ENCODE results near the gene HOXB8.

Gene HOXB8

GRCh38 chr17:48642059-48642842, 27.2 kb upstream of the HOXB8 start:
- TF ChIP-seq CTCF (IDR thresholded peaks at IDR 0.05), result peak; percentile 30
- no peak for TF ChIP-seq ZFX (IDR thresholded peaks at IDR 0.05; ENCODE audit: borderline replicate concordance)
- no peak overlapping the region for H3K27ac ChIP-seq

- no peak for TF ChIP-seq CTCF (IDR thresholded peaks at IDR 0.05)
- TF ChIP-seq ZFX (IDR thresholded peaks at IDR 0.05; ENCODE audit: borderline replicate concordance), result no peak
- no peak overlapping the region for H3K27ac ChIP-seq
These were observed 26.5 kb upstream of the HOXB8 start for GRCh38 chr17:48641541-48642058.

- TF ChIP-seq ZFX (IDR thresholded peaks at IDR 0.05; ENCODE audit: borderline replicate concordance), result no peak
- TF ChIP-seq CTCF (IDR thresholded peaks at IDR 0.05), result no peak
- H3K27ac ChIP-seq, result no peak overlapping the region
These were observed 25.7 kb upstream of the HOXB8 start for GRCh38 chr17:48640858-48641180.

- no peak for TF ChIP-seq ZFX (IDR thresholded peaks at IDR 0.05; ENCODE audit: borderline replicate concordance)
- TF ChIP-seq CTCF (IDR thresholded peaks at IDR 0.05), result no peak
- H3K27ac ChIP-seq, result no peak overlapping the region
These were observed 25.1 kb upstream of the HOXB8 start for GRCh38 chr17:48639982-48640857.

GRCh38 chr17:48639136-48639535, 24.0 kb upstream of the HOXB8 start:
- no peak overlapping the region for H3K27ac ChIP-seq
- TF ChIP-seq CTCF (IDR thresholded peaks at IDR 0.05) (no peak), ZFX (IDR thresholded peaks at IDR 0.05; ENCODE audit: borderline replicate concordance) (no peak)

GRCh38 chr17:48637323-48638260, 22.5 kb upstream of the HOXB8 start:
- H3K27ac ChIP-seq, result no peak overlapping the region
- TF ChIP-seq CTCF (IDR thresholded peaks at IDR 0.05) (no peak), ZFX (IDR thresholded peaks at IDR 0.05; ENCODE audit: borderline replicate concordance) (no peak)

All from 22Rv1 (cell line).